ENCODE results near the gene TEX19.

Gene TEX19

DNA sequence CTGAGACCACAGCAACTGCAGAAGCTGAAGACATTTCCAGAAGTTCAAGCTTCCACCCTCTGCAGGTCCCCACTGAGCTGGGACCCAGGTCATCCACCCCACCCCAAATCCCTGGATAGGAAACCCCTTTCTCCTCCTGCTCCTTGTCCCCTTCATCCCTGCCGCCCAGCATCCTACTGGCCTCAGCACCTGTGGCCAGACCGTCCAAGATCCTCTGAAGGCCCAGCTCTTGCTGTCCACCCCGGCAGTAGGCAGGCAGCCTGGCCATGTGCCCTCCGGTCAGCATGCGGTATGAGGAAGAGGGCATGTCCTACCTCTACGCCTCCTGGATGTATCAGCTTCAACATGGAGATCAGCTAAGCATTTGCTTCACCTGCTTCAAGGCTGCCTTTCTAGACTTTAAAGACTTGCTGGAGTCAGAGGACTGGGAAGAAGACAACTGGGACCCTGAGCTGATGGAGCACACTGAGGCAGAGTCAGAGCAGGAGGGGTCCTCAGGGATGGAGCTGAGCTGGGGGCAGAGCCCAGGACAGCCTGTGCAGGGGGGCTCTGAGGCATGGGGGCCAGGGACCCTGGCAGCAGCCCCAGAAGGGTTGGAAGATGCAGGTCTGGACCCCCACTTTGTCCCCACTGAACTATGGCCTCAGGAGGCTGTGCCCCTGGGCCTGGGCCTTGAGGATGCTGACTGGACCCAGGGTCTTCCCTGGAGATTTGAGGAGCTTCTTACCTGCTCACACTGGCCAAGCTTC is 3.0 kb downstream of the TEX19 start:
- H3K27ac ChIP-seq, result no peak overlapping the region
- no peak for TF ChIP-seq CTCF (conservative IDR thresholded peaks at IDR 0.05)

- no peak for TF ChIP-seq CTCF (conservative IDR thresholded peaks at IDR 0.05)
- no peak overlapping the region for H3K27ac ChIP-seq
These were observed 6.7 kb downstream of the TEX19 start for GRCh38 chr17:82365606-82366295.

DNA sequence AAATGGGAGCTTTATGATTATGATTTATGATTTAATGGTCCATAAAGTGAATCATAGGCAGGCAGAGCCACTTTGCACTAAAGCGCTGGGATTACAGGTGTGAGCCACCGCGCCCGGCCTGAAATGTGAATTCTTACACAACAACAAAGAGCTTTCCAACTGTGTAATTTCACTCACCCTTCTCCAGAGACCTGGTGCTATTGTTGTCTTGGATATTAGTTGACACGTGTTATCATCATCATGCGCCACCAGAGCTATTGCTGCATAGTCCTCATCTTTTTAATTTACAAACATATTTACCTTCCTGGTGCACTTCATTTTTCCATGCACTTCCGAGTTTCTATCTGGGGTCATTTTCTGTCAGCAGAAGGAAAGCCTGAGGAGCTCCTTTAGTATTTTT is 7.7 kb downstream of the TEX19 start:
- no peak for TF ChIP-seq CTCF (conservative IDR thresholded peaks at IDR 0.05)
- no peak overlapping the region for H3K27ac ChIP-seq

DNA sequence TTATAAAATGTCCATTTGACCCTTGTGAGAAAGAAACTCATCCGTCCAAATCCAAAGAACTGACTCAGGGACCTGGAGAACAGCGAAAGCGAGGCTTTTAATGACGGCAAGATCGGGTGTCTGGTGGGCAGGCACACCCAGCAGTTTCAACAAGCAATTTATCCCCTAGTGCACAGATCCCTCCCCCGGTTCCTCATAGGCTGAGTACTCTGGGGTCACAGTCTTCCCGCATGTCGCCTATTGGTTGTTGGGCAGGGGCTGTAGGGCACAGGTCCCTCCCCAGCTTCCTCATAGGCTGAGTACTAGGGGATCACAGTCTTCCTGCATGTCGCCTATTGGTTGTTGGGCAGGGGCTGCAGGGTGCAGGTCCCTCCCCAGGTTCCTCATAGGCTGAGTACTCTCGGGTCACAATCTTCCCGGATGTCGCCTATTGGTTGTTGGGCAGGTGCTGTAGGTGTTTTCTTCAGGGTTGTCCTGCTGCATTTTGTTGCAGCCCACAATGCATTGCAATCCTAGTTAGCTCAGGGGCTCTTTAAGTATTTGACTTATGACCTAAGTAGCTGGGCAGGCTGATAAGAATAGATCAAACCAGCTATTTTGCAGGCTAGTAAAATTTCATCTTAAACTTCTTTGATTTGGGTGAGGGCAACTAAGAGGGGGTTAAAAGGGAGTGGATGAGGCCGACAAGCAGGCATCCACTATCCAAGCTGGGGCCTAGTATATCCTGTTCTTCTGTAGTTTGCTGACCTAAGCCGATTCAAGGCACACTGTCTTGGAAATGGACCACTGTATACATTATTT is 8.9 kb downstream of the TEX19 start:
- no peak overlapping the region for H3K27ac ChIP-seq
- no peak for TF ChIP-seq CTCF (conservative IDR thresholded peaks at IDR 0.05)

- no peak for TF ChIP-seq CTCF (conservative IDR thresholded peaks at IDR 0.05)
- no peak overlapping the region for H3K27ac ChIP-seq
These were observed 10.2 kb downstream of the TEX19 start for GRCh38 chr17:82369211-82369610.

DNA sequence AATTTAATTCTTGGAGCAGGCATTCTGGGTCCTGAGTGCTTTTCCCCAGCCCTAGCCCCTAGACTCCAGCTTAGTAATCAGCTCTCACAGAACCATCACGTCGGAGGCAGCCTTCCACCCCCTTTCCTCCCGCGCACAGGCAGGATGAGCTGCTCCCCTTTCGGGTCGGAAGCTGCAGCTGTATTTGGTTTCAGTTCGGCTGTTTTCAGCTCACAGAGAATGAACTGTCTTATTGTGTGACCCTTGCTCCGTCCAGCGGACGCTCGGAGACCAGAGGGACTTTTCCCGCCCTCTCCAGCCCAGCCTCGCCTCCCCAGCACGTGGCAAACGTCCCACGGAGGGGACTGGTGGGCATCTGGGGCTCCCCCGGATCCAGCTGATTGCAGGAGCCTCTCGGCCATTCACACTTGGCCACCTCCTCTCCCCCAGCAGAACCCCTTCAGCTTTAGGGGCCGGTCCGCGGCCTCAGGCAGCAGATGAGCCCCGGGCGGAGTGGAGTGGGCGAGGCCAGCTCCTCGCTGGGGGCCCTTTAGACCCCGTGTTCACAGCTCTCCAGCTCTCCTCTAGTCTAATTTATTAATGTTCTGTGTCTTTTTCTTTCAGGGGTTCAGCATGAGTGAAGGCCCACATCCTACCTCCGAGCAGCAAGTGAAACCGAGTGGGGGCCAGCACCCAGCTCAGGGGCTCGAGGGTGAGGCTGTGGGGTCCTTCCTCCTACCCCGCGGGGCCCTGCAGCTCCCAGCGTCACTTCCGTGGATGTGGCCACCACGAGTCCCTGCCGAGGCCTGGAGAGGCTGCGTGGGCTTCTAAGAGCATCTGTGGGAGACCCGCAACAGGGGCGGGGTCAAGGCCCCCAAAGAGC is 11.7 kb downstream of the TEX19 start:
- TF ChIP-seq CTCF (conservative IDR thresholded peaks at IDR 0.05), result no peak
- no peak overlapping the region for H3K27ac ChIP-seq

Data from VCaP (cell line).